ENCODE data around the gene MYO7A. TPM values are rescaled to one million over a fixed set of nuclear protein-coding genes. Genes with fewer than 3 reads are reported as not detected.

MYO7A gene
- total RNA-seq, 2 donors from 2014 or later = 15.2 to 22.7 TPM

DNA sequence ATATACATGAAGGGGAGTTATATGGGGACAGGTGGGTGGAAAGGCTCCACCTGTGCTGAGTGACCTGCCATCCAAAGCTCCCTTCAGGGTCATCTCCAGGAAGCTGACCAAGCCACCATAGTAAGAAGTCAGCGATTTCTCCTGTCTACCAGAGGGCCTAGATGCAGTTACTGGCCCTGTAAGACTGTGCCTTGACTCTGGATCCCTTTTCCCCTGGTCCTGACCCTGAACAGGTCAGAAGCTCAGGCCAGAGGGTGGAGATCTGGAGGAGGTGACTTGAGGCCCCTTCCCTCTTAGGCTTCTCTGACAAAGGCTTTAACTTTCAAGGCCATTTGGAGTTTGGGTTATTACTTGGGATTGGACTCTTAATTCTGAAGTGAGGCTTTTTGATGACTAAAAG is 103.8 kb downstream of the MYO7A start:
- no peaks in the 10 kb centered on the region for H3K9me3 ChIP-seq
- no peaks in the 10 kb centered on the region for H3K27me3 ChIP-seq (replicated peaks; ENCODE audit: insufficient read depth)
- no peaks in the 10 kb centered on the region for H3K36me3 ChIP-seq
- ATAC-seq (ENCODE audit: insufficient number of reproducible peaks, low FRiP score, low read depth) = no peak
- DNase-seq (ENCODE audit: low spot score) = no peak
- H3K4me3 ChIP-seq = no peak overlapping the region
- TF ChIP-seq, protein P1, sequence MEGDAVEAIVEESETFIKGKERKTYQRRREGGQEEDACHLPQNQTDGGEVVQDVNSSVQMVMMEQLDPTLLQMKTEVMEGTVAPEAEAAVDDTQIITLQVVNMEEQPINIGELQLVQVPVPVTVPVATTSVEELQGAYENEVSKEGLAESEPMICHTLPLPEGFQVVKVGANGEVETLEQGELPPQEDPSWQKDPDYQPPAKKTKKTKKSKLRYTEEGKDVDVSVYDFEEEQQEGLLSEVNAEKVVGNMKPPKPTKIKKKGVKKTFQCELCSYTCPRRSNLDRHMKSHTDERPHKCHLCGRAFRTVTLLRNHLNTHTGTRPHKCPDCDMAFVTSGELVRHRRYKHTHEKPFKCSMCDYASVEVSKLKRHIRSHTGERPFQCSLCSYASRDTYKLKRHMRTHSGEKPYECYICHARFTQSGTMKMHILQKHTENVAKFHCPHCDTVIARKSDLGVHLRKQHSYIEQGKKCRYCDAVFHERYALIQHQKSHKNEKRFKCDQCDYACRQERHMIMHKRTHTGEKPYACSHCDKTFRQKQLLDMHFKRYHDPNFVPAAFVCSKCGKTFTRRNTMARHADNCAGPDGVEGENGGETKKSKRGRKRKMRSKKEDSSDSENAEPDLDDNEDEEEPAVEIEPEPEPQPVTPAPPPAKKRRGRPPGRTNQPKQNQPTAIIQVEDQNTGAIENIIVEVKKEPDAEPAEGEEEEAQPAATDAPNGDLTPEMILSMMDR (IDR thresholded peaks at IDR 0.05) = no peak
- H3K4me1 ChIP-seq (ENCODE audit: control insufficient read depth in 1 of 2, low read depth in 2 of 2) = no peaks in the 10 kb centered on the region
- no peak overlapping the region for H3K27ac ChIP-seq

DNA sequence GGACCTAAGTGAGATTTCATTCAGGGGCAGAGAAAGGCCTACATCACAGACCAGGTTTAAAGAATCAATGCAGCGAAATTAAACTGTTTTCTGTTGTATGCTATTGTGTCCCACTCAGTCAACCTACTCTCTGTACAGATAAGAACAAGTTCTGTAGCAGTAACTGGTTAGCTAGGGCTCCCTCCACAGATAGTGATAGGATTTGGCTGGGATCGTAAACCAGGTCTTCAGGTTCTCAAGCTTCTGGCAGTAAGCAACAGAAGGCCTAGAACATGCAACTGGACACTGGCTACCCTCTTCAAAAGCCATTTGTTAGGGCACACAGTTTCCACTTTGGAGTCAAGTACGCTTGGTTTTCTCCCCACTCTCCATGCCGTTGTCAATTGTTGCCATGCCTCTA is 104.2 kb downstream of the MYO7A start:
- Histone ChIP-seq H3K4me1 (ENCODE audit: control insufficient read depth in 1 of 2, low read depth in 2 of 2) (no peaks in the 10 kb centered on the region), H3K27me3 (replicated peaks; ENCODE audit: insufficient read depth) (no peaks in the 10 kb centered on the region), H3K9me3 (no peaks in the 10 kb centered on the region), H3K4me3 (no peak overlapping the region), H3K36me3 (no peaks in the 10 kb centered on the region), H3K27ac (no peak overlapping the region)
- TF ChIP-seq, protein P1 (IDR thresholded peaks at IDR 0.05) = no peak
- no peak for DNase-seq (ENCODE audit: low spot score)
- no peak for ATAC-seq (ENCODE audit: insufficient number of reproducible peaks, low FRiP score, low read depth)

DNA sequence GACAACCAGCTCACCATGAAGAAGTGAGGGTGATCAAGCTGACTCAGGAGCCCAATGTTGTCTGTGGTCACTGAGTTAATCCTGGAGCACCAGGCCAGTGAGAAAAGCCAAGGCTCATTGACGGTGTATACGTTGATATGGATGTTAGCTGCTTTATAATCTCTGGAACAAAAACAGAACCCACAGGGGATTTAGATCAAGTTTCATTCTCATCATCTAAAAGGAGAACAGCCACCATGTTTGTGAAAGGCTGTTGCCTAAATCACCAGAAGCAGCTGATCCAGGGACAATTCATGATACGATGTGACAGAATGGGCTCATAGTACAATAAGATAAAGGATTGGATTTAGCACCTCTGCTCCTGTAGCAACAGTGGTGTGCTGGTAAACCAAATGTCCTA is 105.0 kb downstream of the MYO7A start:
- Histone ChIP-seq H3K27ac (no peak overlapping the region), H3K4me3 (no peak overlapping the region), H3K27me3 (replicated peaks; ENCODE audit: insufficient read depth) (no peaks in the 10 kb centered on the region), H3K9me3 (no peaks in the 10 kb centered on the region), H3K4me1 (ENCODE audit: control insufficient read depth in 1 of 2, low read depth in 2 of 2) (no peaks in the 10 kb centered on the region), H3K36me3 (no peaks in the 10 kb centered on the region)
- TF ChIP-seq, protein P1 (IDR thresholded peaks at IDR 0.05) = no peak
- ATAC-seq (ENCODE audit: insufficient number of reproducible peaks, low FRiP score, low read depth) = no peak
- DNase-seq (ENCODE audit: low spot score) = no peak

DNA sequence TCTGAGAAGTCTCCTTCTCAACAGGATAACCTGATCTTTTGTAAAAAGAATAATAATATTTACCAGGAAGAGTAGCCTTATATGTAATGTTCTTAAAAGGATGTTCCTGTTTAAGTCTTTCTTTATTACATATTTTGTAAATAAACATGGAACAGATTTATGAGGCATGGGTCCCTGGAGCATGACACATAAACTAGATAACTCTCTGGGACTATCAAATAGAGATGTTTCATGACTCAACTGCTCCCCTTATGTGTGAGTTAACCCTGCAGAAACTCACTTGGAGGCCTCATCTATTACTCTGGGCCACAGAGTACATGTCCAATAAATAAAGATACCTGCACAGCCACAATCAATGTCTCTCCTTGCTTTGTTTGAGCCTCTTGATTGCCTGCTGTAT is 108.9 kb downstream of the MYO7A start:
- Histone ChIP-seq H3K4me1 (ENCODE audit: control insufficient read depth in 1 of 2, low read depth in 2 of 2) (no peaks in the 10 kb centered on the region), H3K9me3 (no peaks in the 10 kb centered on the region), H3K27ac (no peak overlapping the region), H3K36me3 (no peaks in the 10 kb centered on the region), H3K4me3 (no peak overlapping the region), H3K27me3 (replicated peaks; ENCODE audit: insufficient read depth) (no peaks in the 10 kb centered on the region)
- ATAC-seq (ENCODE audit: insufficient number of reproducible peaks, low FRiP score, low read depth) (no peak), DNase-seq (ENCODE audit: low spot score) (no peak)
- TF ChIP-seq, protein P1 (IDR thresholded peaks at IDR 0.05) = no peak

DNA sequence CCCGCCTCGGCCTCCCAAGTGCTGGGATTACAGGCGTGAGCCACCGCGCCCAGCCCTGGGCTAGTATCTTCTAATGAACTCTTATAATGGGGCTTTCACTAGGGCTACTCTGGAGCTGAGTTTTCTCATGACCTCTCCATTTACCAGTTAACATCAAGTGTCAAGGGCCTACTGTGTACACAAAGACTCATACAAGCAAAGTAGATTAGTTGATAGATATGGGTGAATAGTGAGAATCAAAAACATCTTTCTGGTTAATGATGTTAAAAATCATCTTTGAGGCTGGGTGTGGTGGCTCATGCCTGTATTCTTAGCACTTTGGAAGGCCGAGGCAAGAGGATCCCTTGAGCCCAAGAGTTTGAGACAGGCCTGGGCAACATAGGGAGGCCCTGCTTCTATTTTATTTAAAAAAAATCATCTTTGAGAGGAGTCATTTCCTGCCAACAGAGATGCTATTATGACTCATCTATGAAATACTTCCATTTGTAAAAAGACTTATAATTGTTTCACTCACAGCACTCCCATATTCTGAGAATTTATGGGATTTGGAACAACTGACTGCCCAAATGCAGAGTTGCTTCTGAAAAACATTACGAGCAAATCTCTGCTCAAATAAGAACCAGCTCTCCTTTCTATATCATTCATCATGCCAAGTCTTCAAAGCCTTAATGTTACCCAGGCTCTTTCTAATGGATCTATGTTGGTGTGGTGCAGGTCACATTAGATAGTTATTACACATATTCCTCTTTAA is 116.4 kb downstream of the MYO7A start:
- H3K4me3 ChIP-seq = no peak overlapping the region
- no peak for ATAC-seq (ENCODE audit: insufficient number of reproducible peaks, low FRiP score, low read depth)
- TF ChIP-seq, protein P1 (IDR thresholded peaks at IDR 0.05) = no peak
- H3K27ac ChIP-seq = no peak overlapping the region
- H3K9me3 ChIP-seq = no peaks in the 10 kb centered on the region
- H3K4me1 ChIP-seq (ENCODE audit: control insufficient read depth in 1 of 2, low read depth in 2 of 2) = no peaks in the 10 kb centered on the region
- DNase-seq (ENCODE audit: low spot score) = no peak
- H3K27me3 ChIP-seq (replicated peaks; ENCODE audit: insufficient read depth) = no peaks in the 10 kb centered on the region
- H3K36me3 ChIP-seq = no peaks in the 10 kb centered on the region

All from thoracic aorta (tissue), 2 donors.